Activated T-helper 1 cell treated with anti-CD3 and anti-CD28 coated beads, Interleukin-12 subunit alpha, Interleukin-12 subunit beta, Interleukin-2, Interleukin-4 antibody, amounts not matched to agents 30 ng/mL and 10 ng/mL and 1 ng/mL, durations not matched to agents 14 hours and 24 hours and 36 hours (primary cell): Measurements from ENCODE around the gene NDUFA11. TPM values are rescaled to one million over a fixed set of nuclear protein-coding genes. Genes with fewer than 3 reads are reported as not detected.

Experiments
- DNase-seq: peaks from one replicate; pipeline ENCODE4 v3.0.0; 2021; ENCODE audit warnings: low spot score
- H3K27ac Mint-ChIP-seq: one replicate; pipeline ENCODE4 v1.8.0; 2021; ENCODE audit warnings: mild to moderate bottlenecking, mixed read lengths
- H3K27me3 Mint-ChIP-seq: one replicate; pipeline ENCODE4 v1.8.0; 2022; ENCODE audit warnings: mild to moderate bottlenecking, moderate library complexity, mixed read lengths; ENCODE audit not compliant: insufficient read depth
- H3K36me3 Mint-ChIP-seq: one replicate; pipeline ENCODE4 v1.8.0; 2021; ENCODE audit warnings: low read depth, mixed read lengths
- H3K4me1 Mint-ChIP-seq: one replicate; pipeline ENCODE4 v1.8.0; 2021; ENCODE audit warnings: low read depth, mixed read lengths
- H3K4me3 Mint-ChIP-seq: one replicate; pipeline ENCODE4 v1.8.0; 2021; ENCODE audit warnings: mild to moderate bottlenecking, moderate library complexity, mixed read lengths
- H3K9me3 Mint-ChIP-seq: one replicate; pipeline ENCODE4 v1.8.0; 2021; ENCODE audit warnings: mixed read lengths
- intact Hi-C: fragments of 100-400 bp; cut with micrococcal nuclease; formaldehyde crosslinking; loops from one replicate; pipeline ENCODE4 v1.15.1; 2024
- total RNA-seq: library from RNA; stranded (reverse); gene quantifications from 2 replicates; pipeline ENCODE4 v1.2.3, GENCODE V29; 2022

NDUFA11 gene
- total RNA-seq, 1 donor from 2014 or later, result 243 TPM

- H3K36me3 Mint-ChIP-seq, result peaks cover 11% of the 10 kb centered on the region
- intact Hi-C loops, result no loop called here
- H3K27me3 Mint-ChIP-seq, result no peaks in the 10 kb centered on the region
- no peak for DNase-seq
- no peaks in the 10 kb centered on the region for H3K9me3 Mint-ChIP-seq
- H3K4me1 Mint-ChIP-seq, result peaks cover 5% of the 10 kb centered on the region
- H3K27ac Mint-ChIP-seq, result no peak overlapping the region
- H3K4me3 Mint-ChIP-seq, result no peak overlapping the region
Measured at GRCh38 chr19:5896365-5897076, 7.1 kb downstream of the NDUFA11 start.

GRCh38 chr19:5895890-5896289, 7.7 kb downstream of the NDUFA11 start:
- Mint-ChIP-seq H3K36me3 (peaks cover 8% of the 10 kb centered on the region), H3K27ac (no peak overlapping the region)

GRCh38 chr19:5895409-5895808, 8.2 kb downstream of the NDUFA11 start:
- H3K9me3 Mint-ChIP-seq, result no peaks in the 10 kb centered on the region
- H3K4me3 Mint-ChIP-seq, result no peak overlapping the region
- H3K27ac Mint-ChIP-seq, result no peak overlapping the region
- no peaks in the 10 kb centered on the region for H3K4me1 Mint-ChIP-seq
- H3K27me3 Mint-ChIP-seq, result no peaks in the 10 kb centered on the region
- no peak for DNase-seq
- peaks cover 8% of the 10 kb centered on the region for H3K36me3 Mint-ChIP-seq
- intact Hi-C loops, result no loop called here

More at GRCh38 chr19:5895890-5896289, 7.7 kb downstream of the NDUFA11 start:
- peaks cover under 1% of the 10 kb centered on the region for H3K4me1 Mint-ChIP-seq
- H3K4me3 Mint-ChIP-seq, result no peak overlapping the region
- H3K9me3 Mint-ChIP-seq, result no peaks in the 10 kb centered on the region
- intact Hi-C loops, result no loop called here
- no peak for DNase-seq
- H3K27me3 Mint-ChIP-seq, result no peaks in the 10 kb centered on the region

- Mint-ChIP-seq H3K36me3 (peaks cover 3% of the 10 kb centered on the region), H3K4me3 (no peak overlapping the region), H3K27ac (no peak overlapping the region), H3K4me1 (no peaks in the 10 kb centered on the region), H3K9me3 (no peaks in the 10 kb centered on the region), H3K27me3 (no peaks in the 10 kb centered on the region)
- no peak for DNase-seq
- intact Hi-C loops, result no loop called here
Measured at GRCh38 chr19:5894704-5895349, 8.8 kb downstream of the NDUFA11 start.

GRCh38 chr19:5893907-5894703, 9.5 kb downstream of the NDUFA11 start:
- Mint-ChIP-seq H3K4me1 (no peaks in the 10 kb centered on the region), H3K9me3 (no peaks in the 10 kb centered on the region), H3K27me3 (no peaks in the 10 kb centered on the region), H3K4me3 (no peak overlapping the region), H3K36me3 (peaks cover 3% of the 10 kb centered on the region), H3K27ac (no peak overlapping the region)
- intact Hi-C loops, result no loop called here
- no peak for DNase-seq

GRCh38 chr19:5893296-5893903, 10.2 kb downstream of the NDUFA11 start:
- Mint-ChIP-seq H3K4me3 (no peak overlapping the region), H3K9me3 (no peaks in the 10 kb centered on the region), H3K27me3 (no peaks in the 10 kb centered on the region), H3K36me3 (peaks cover 3% of the 10 kb centered on the region), H3K4me1 (no peaks in the 10 kb centered on the region), H3K27ac (no peak overlapping the region)
- no peak for DNase-seq
- intact Hi-C loops, result no loop called here

GRCh38 chr19:5892772-5893275, 10.8 kb downstream of the NDUFA11 start:
- Mint-ChIP-seq H3K27me3 (peaks cover 2% of the 10 kb centered on the region), H3K27ac (no peak overlapping the region), H3K4me1 (no peaks in the 10 kb centered on the region), H3K9me3 (no peaks in the 10 kb centered on the region), H3K4me3 (no peak overlapping the region), H3K36me3 (peaks cover 3% of the 10 kb centered on the region)
- intact Hi-C loops, result no loop called here
- no peak for DNase-seq

GRCh38 chr19:5891938-5892771, 11.4 kb downstream of the NDUFA11 start:
- Mint-ChIP-seq H3K4me3 (no peak overlapping the region), H3K9me3 (no peaks in the 10 kb centered on the region), H3K36me3 (peaks cover 3% of the 10 kb centered on the region), H3K4me1 (no peaks in the 10 kb centered on the region), H3K27ac (no peak overlapping the region), H3K27me3 (peaks cover 2% of the 10 kb centered on the region)
- intact Hi-C loops, result no loop called here
- DNase-seq, result no peak

- Mint-ChIP-seq H3K27me3 (peaks cover 2% of the 10 kb centered on the region), H3K36me3 (peaks cover 3% of the 10 kb centered on the region), H3K4me3 (no peak overlapping the region), H3K4me1 (no peaks in the 10 kb centered on the region), H3K9me3 (no peaks in the 10 kb centered on the region), H3K27ac (no peak overlapping the region)
- intact Hi-C loops, result no loop called here
- no peak for DNase-seq
Measured at GRCh38 chr19:5891572-5891937, 12.0 kb downstream of the NDUFA11 start.

GRCh38 chr19:5890099-5890498, 13.5 kb downstream of the NDUFA11 start:
- Mint-ChIP-seq H3K9me3 (no peaks in the 10 kb centered on the region), H3K27ac (no peak overlapping the region), H3K4me3 (no peak overlapping the region), H3K36me3 (no peaks in the 10 kb centered on the region), H3K27me3 (peaks cover 2% of the 10 kb centered on the region), H3K4me1 (no peaks in the 10 kb centered on the region)
- intact Hi-C loops, result no loop called here
- no peak for DNase-seq

- intact Hi-C loops, result no loop called here
- Mint-ChIP-seq H3K36me3 (no peaks in the 10 kb centered on the region), H3K27ac (no peak overlapping the region), H3K9me3 (no peaks in the 10 kb centered on the region), H3K27me3 (peaks cover 2% of the 10 kb centered on the region), H3K4me1 (no peaks in the 10 kb centered on the region), H3K4me3 (no peak overlapping the region)
- DNase-seq, result no peak
Measured at GRCh38 chr19:5889288-5889971, 14.2 kb downstream of the NDUFA11 start.
